Esophagus muscularis mucosa (tissue), 4 donors: ENCODE measurements around the gene AGXT. TPM values are rescaled to one million over a fixed set of nuclear protein-coding genes. Genes with fewer than 3 reads are reported as not detected.

Experiments used
- DNase-seq: peaks from one replicate; pipeline ENCODE4 v3.0.0-alpha.2; 2017; ENCODE audit errors: extremely low spot score
- H3K27ac ChIP-seq, 4 donors: fragments of 200-600 bp; sonication (generic); replicated peaks in 1 of 4; 1 replicate in 3 of 4; 2 replicates in 1 of 4; pipeline ENCODE4 v1.5.1; 2016 to 2019; ENCODE audit warnings: mild to moderate bottlenecking in 1 of 4
- H3K27me3 ChIP-seq, 4 donors: fragments of 200-600 bp; sonication (generic); one replicate each; pipeline versions ENCODE4 v1.5.1 to v1.6.0; 2016 to 2019
- H3K36me3 ChIP-seq, 4 donors: fragments of 200-600 bp; sonication (generic); one replicate each; pipeline ENCODE4 v1.5.1; 2016 to 2019
- H3K4me1 ChIP-seq, 4 donors: fragments of 200-600 bp; sonication (generic); one replicate each; pipeline ENCODE4 v1.5.1; 2016 to 2019
- H3K4me3 ChIP-seq, 4 donors: fragments of 200-600 bp; sonication (generic); 1 replicate in 2 of 4; 2 replicates in 2 of 4; pipeline ENCODE4 v1.5.1; 2016 to 2019; ENCODE audit warnings: mild to moderate bottlenecking in 4 of 4, moderate library complexity in 1 of 4
- H3K9me3 ChIP-seq, 4 donors: fragments of 200-600 bp; sonication (generic); 1 replicate in 3 of 4; 2 replicates in 1 of 4; pipeline ENCODE4 v1.5.1; 2016 to 2019
- CTCF ChIP-seq, 3 experiments: fragments of 200-600 bp in 2 of 3; fragments of 450-650 bp in 1 of 3; sonication (generic) in 2 of 3; IDR thresholded peaks; one replicate each; pipeline ENCODE4 v1.5.1; 2017 to 2019; ENCODE audit warnings: antibody characterized with exemption in 3 of 3, mild to moderate bottlenecking in 2 of 3, moderate library complexity in 1 of 3
- EP300 ChIP-seq: sonication (generic); formaldehyde crosslinking; IDR thresholded peaks from one replicate; pipeline ENCODE4 v1.6.1; 2017; ENCODE audit warnings: antibody characterized with exemption
- POLR2A ChIP-seq: fragments of 450-650 bp; IDR thresholded peaks from one replicate; pipeline ENCODE4 v1.6.1; 2017; ENCODE audit warnings: antibody characterized with exemption, moderate library complexity, mild to moderate bottlenecking, low read depth
- POLR2AphosphoS5 ChIP-seq, 2 donors: sonication (generic); formaldehyde crosslinking; IDR thresholded peaks; one replicate each; pipeline ENCODE4 v1.6.1; 2017; ENCODE audit warnings: antibody characterized with exemption in 2 of 2
- WGBS: methylation state at CpG from one replicate; pipeline ENCODE4 v1.1.5; 2018; 5-methylcytosine and 5-hydroxymethylcytosine counted together
- intact Hi-C: fragments of 100-400 bp; cut with DNase I; formaldehyde crosslinking; loops from one replicate; pipeline ENCODE4 v1.15.1; 2023
- total RNA-seq, 4 donors: library from RNA; depleted of rRNA; stranded (reverse); fragments of >200 nt; gene quantifications; one replicate each; pipeline versions ENCODE4 v1.1.0 to v1.2.1, GENCODE V29; 2016

The AGXT gene
- total RNA-seq, 4 donors from 2014 or later, result not detected

GRCh38 chr2:240850026-240850425 is 18.6 kb upstream of the AGXT start:
- no peak for DNase-seq
- no peak overlapping the region for H3K4me3 ChIP-seq
- no peaks in the 10 kb centered on the region for H3K4me1 ChIP-seq
- intact Hi-C loops, result loop anchor here (5.0 kb wide), 1 partner anchor 1027 kb away; no protein-coding TSS in a partner anchor
- no peak overlapping the region for H3K27ac ChIP-seq
- TF ChIP-seq POLR2AphosphoS5 (IDR thresholded peaks at IDR 0.05), result no peak
- TF ChIP-seq CTCF (IDR thresholded peaks at IDR 0.05), result no peak
- TF ChIP-seq EP300, result no peak
- TF ChIP-seq POLR2A, result no peak
- WGBS, result 81% methylated on average over 8 of the region's 11 CpGs
- no peaks in the 10 kb centered on the region for H3K9me3 ChIP-seq
- H3K27me3 ChIP-seq, result peaks cover 0 to 30% (median 2%) of the 10 kb centered on the region in 4 donors
- no peaks in the 10 kb centered on the region for H3K36me3 ChIP-seq

GRCh38 chr2:240850756-240851077 is 17.9 kb upstream of the AGXT start:
- Histone ChIP-seq H3K36me3 (no peaks in the 10 kb centered on the region), H3K27ac (no peak overlapping the region), H3K4me1 (no peaks in the 10 kb centered on the region), H3K27me3 (peaks cover 0 to 32% (median 2%) of the 10 kb centered on the region in 4 donors), H3K4me3 (no peak overlapping the region), H3K9me3 (no peaks in the 10 kb centered on the region)
- DNase-seq, result no peak
- WGBS, result 66% methylated on average over 11 of the region's 11 CpGs
- TF ChIP-seq CTCF (IDR thresholded peaks at IDR 0.05), result no peak
- no peak for TF ChIP-seq EP300
- no peak for TF ChIP-seq POLR2AphosphoS5 (IDR thresholded peaks at IDR 0.05)
- TF ChIP-seq POLR2A, result no peak
- intact Hi-C loops, result loop anchor here (5.0 kb wide), 1 partner anchor 1027 kb away; no protein-coding TSS in a partner anchor

GRCh38 chr2:240851078-240851991 is 17.3 kb upstream of the AGXT start:
- Histone ChIP-seq H3K27me3 (peaks cover 0 to 38% (median 2%) of the 10 kb centered on the region in 4 donors), H3K4me3 (no peak overlapping the region), H3K9me3 (no peaks in the 10 kb centered on the region), H3K36me3 (no peaks in the 10 kb centered on the region), H3K27ac (no peak overlapping the region), H3K4me1 (no peaks in the 10 kb centered on the region)
- intact Hi-C loops, result loop anchor here (5.0 kb wide), 1 partner anchor 1026 kb away; no protein-coding TSS in a partner anchor
- TF ChIP-seq EP300 (no peak), CTCF (IDR thresholded peaks at IDR 0.05) (peak; percentile 80 to 100 (median 90))
- 40% methylated on average over 32 of the region's 33 CpGs for WGBS
- peak; percentile 96 for DNase-seq

- no peak overlapping the region for H3K27ac ChIP-seq
- TF ChIP-seq POLR2AphosphoS5 (IDR thresholded peaks at IDR 0.05), result no peak
- no peak for TF ChIP-seq EP300
- TF ChIP-seq POLR2A, result no peak
- no peak for TF ChIP-seq CTCF (IDR thresholded peaks at IDR 0.05)
- no peaks in the 10 kb centered on the region for H3K9me3 ChIP-seq
- peaks cover 0 to 50% (median 2%) of the 10 kb centered on the region in 4 donors for H3K27me3 ChIP-seq
- no peaks in the 10 kb centered on the region for H3K36me3 ChIP-seq
- H3K4me3 ChIP-seq, result no peak overlapping the region
- WGBS, result 85% methylated on average over 13 of the region's 15 CpGs
- intact Hi-C loops, result loop anchor here (5.0 kb wide), 1 partner anchor 1025 kb away; no protein-coding TSS in a partner anchor
- no peak for DNase-seq
- H3K4me1 ChIP-seq, result no peaks in the 10 kb centered on the region
Measured at GRCh38 chr2:240852671-240853314, 15.8 kb upstream of the AGXT start.
